Natural killer cell (primary cell): ENCODE measurements around the gene LTBP3. TPM values are rescaled to one million over a fixed set of nuclear protein-coding genes. Genes with fewer than 3 reads are reported as not detected.
A peak's percentile ranks its signal among the peaks of the same experiment; 100 is the strongest.

Experiments used
- ATAC-seq, 3 donors: fragments of 150-1000 bp in 2 of 3; fragments of 200-7000 bp in 1 of 3; cut with Tn5 transposase; 1 replicate in 1 of 3; 2 replicates in 2 of 3; pipeline ENCODE4 v1.10.0; 2021; ENCODE audit warnings: mild to moderate bottlenecking in 2 of 3, moderate library complexity in 2 of 3
- DNase-seq, 2 donors: peaks; one replicate each; pipeline versions ENCODE4 v3.0.0 to v3.0.0-alpha.2; 2013 to 2021; ENCODE audit warnings: mixed read lengths in 1 of 2
- H3K27ac ChIP-seq: one replicate; pipeline ENCODE4 v1.5.1; 2013; ENCODE audit warnings: mild to moderate bottlenecking, low read length
- H3K27me3 ChIP-seq: one replicate; pipeline ENCODE4 v1.6.1; 2013; ENCODE audit warnings: low read length; ENCODE audit not compliant: control insufficient read depth, insufficient read depth
- H3K36me3 ChIP-seq: one replicate; pipeline ENCODE4 v1.6.1; 2013; ENCODE audit warnings: low read length; ENCODE audit not compliant: control insufficient read depth, insufficient read depth
- H3K4me1 ChIP-seq: one replicate; pipeline ENCODE4 v1.6.1; 2013; ENCODE audit warnings: low read length; ENCODE audit not compliant: control insufficient read depth, insufficient read depth
- H3K4me3 ChIP-seq: one replicate; pipeline ENCODE4 v1.5.1; 2013; ENCODE audit warnings: low read length
- H3K9me3 ChIP-seq: one replicate; pipeline ENCODE4 v1.6.1; 2013; ENCODE audit warnings: low read length; ENCODE audit not compliant: control insufficient read depth, insufficient read depth
- H3K27ac Mint-ChIP-seq, 2 donors: one replicate each; pipeline ENCODE4 v1.8.0; 2022; ENCODE audit warnings: mild to moderate bottlenecking in 2 of 2, mixed read lengths in 2 of 2, moderate library complexity in 1 of 2
- H3K27me3 Mint-ChIP-seq, 2 donors: one replicate each; pipeline ENCODE4 v1.8.0; 2022; ENCODE audit warnings: low read depth in 2 of 2, mixed read lengths in 2 of 2
- H3K36me3 Mint-ChIP-seq: one replicate; pipeline ENCODE4 v1.8.0; 2022; ENCODE audit warnings: mixed read lengths
- H3K4me1 Mint-ChIP-seq, 2 donors: one replicate each; pipeline ENCODE4 v1.8.0; 2022; ENCODE audit warnings: mixed read lengths in 2 of 2
- H3K4me3 Mint-ChIP-seq: one replicate; pipeline ENCODE4 v1.8.0; 2022; ENCODE audit warnings: mild to moderate bottlenecking, moderate library complexity, mixed read lengths
- H3K9me3 Mint-ChIP-seq, 2 donors: one replicate each; pipeline ENCODE4 v1.8.0; 2022; ENCODE audit warnings: mixed read lengths in 2 of 2
- WGBS: methylation state at CpG from one replicate; pipeline ENCODE4 v1.1.7; 2013; ENCODE audit warnings: missing lambda C conversion rate; ENCODE audit not compliant: insufficient coverage; 5-methylcytosine and 5-hydroxymethylcytosine counted together
- intact Hi-C: fragments of 100-400 bp; cut with micrococcal nuclease; formaldehyde crosslinking; loops from one replicate; pipeline ENCODE4 v1.14.2; 2022
- total RNA-seq, 4 donors: library from RNA; stranded (reverse); fragments of 120-200 nt in 1 of 4; gene quantifications; one replicate each; pipeline versions ENCODE4 v1.2.3 to v1.2.4, GENCODE V29; 2013 to 2022
- TF ChIP-seq, protein P1 (sequence below): fragments of 200-600 bp; IDR thresholded peaks from one replicate; pipeline ENCODE4 v1.8.0; 2022; ENCODE audit warnings: antibody characterized with exemption

Gene LTBP3
- 100 to 1,000 TPM; 121 to 155 (median 140) TPM for total RNA-seq
- total RNA-seq (2013), result 30.5 TPM

GRCh38 chr11:65558002-65558929, at the start of gene LTBP3:
LTBP3 (minus strand) TSS chr11:65558359; CDS start chr11:65557959, 400 bp downstream.
- Mint-ChIP-seq H3K4me3 (peak within 1 kb of the TSS; percentile 91), H3K9me3 (no peaks in the 10 kb centered on the region), H3K4me1 (peaks cover 24 to 52% of the 10 kb centered on the region in 2 donors), H3K27me3 (no peaks in the 10 kb centered on the region), H3K27ac (peak within 1 kb of the TSS; percentile 88 to 95), H3K36me3 (no peaks in the 10 kb centered on the region)
- WGBS, result under 1% methylated on average over 78 of the region's 79 CpGs
- Histone ChIP-seq H3K4me1 (peaks cover 56% of the 10 kb centered on the region), H3K4me3 (peak within 1 kb of the TSS; percentile 48), H3K27ac (peak within 1 kb of the TSS; percentile 98), H3K27me3 (no peaks in the 10 kb centered on the region), H3K36me3 (no peaks in the 10 kb centered on the region), H3K9me3 (no peaks in the 10 kb centered on the region)
- DNase-seq (peak in 1 of 2 donors; percentile 67), ATAC-seq (peak; percentile 60 to 68 (median 62))
- intact Hi-C loops, result no loop called here
- TF ChIP-seq, protein P1, sequence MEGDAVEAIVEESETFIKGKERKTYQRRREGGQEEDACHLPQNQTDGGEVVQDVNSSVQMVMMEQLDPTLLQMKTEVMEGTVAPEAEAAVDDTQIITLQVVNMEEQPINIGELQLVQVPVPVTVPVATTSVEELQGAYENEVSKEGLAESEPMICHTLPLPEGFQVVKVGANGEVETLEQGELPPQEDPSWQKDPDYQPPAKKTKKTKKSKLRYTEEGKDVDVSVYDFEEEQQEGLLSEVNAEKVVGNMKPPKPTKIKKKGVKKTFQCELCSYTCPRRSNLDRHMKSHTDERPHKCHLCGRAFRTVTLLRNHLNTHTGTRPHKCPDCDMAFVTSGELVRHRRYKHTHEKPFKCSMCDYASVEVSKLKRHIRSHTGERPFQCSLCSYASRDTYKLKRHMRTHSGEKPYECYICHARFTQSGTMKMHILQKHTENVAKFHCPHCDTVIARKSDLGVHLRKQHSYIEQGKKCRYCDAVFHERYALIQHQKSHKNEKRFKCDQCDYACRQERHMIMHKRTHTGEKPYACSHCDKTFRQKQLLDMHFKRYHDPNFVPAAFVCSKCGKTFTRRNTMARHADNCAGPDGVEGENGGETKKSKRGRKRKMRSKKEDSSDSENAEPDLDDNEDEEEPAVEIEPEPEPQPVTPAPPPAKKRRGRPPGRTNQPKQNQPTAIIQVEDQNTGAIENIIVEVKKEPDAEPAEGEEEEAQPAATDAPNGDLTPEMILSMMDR, result no peak

- Mint-ChIP-seq H3K4me1 (peaks cover 22 to 31% of the 10 kb centered on the region in 2 donors), H3K36me3 (no peaks in the 10 kb centered on the region), H3K27ac (no peak overlapping the region), H3K9me3 (no peaks in the 10 kb centered on the region), H3K27me3 (no peaks in the 10 kb centered on the region), H3K4me3 (no peak overlapping the region)
- Histone ChIP-seq H3K36me3 (peaks cover 48% of the 10 kb centered on the region), H3K4me1 (peaks cover 24% of the 10 kb centered on the region), H3K27ac (no peak overlapping the region), H3K4me3 (no peak overlapping the region), H3K27me3 (no peaks in the 10 kb centered on the region), H3K9me3 (no peaks in the 10 kb centered on the region)
- DNase-seq (no peak), ATAC-seq (peak in 1 of 3 donors; percentile 26)
- intact Hi-C loops, result no loop called here
- WGBS, result 96% methylated on average over 67 of the region's 67 CpGs
- TF ChIP-seq, protein P1, result no peak
Observed at GRCh38 chr11:65606876-65607613, 48.9 kb upstream of the LTBP3 start.

DNA sequence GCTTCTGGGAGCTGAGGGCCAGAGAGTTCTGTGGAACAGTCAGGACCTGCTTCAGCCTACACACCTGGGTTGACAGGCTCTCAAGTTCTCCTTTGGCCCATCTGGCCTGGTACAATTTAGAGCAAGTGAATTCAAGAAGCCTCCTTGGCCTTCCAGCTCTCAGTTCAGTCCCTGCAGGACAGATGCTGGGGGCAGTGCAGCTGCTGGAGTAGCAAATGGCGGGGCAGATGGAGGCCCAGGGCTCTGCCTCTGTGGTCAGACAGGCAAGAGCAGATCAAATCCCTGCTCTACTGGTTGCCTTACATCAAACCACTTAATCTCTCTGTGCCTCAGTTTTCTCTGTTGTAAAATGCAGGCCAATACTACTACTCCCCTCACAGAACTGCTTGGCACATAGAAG, 46.1 kb upstream of the LTBP3 start:
- TF ChIP-seq, protein P1, result no peak
- intact Hi-C loops, result no loop called here

More for the DNA sequence above, 46.1 kb upstream of the LTBP3 start:
- Histone ChIP-seq H3K4me3 (no peak overlapping the region), H3K4me1 (no peaks in the 10 kb centered on the region), H3K27ac (no peak overlapping the region), H3K9me3 (no peaks in the 10 kb centered on the region), H3K27me3 (no peaks in the 10 kb centered on the region), H3K36me3 (peaks cover 47% of the 10 kb centered on the region)
- ATAC-seq (no peak), DNase-seq (no peak)
- H3K27me3 Mint-ChIP-seq, result no peaks in the 10 kb centered on the region
- no peaks in the 10 kb centered on the region for H3K36me3 Mint-ChIP-seq
- no peaks in the 10 kb centered on the region for H3K9me3 Mint-ChIP-seq
- H3K27ac Mint-ChIP-seq, result peak overlapping the region in 1 of 2 donors; percentile 56
- 90% methylated on average over 1 of the region's 1 CpG for WGBS
- peaks cover 4% of the 10 kb centered on the region in 2 donors for H3K4me1 Mint-ChIP-seq
- H3K4me3 Mint-ChIP-seq, result no peak overlapping the region
